Measurements from ENCODE around the gene CLCN7. TPM values are rescaled to one million over a fixed set of nuclear protein-coding genes. Genes with fewer than 3 reads are reported as not detected.

Gene CLCN7
- total and polyA plus RNA-seq, 2 experiments from 2014 or later = 17.4 to 53.8 TPM

DNA sequence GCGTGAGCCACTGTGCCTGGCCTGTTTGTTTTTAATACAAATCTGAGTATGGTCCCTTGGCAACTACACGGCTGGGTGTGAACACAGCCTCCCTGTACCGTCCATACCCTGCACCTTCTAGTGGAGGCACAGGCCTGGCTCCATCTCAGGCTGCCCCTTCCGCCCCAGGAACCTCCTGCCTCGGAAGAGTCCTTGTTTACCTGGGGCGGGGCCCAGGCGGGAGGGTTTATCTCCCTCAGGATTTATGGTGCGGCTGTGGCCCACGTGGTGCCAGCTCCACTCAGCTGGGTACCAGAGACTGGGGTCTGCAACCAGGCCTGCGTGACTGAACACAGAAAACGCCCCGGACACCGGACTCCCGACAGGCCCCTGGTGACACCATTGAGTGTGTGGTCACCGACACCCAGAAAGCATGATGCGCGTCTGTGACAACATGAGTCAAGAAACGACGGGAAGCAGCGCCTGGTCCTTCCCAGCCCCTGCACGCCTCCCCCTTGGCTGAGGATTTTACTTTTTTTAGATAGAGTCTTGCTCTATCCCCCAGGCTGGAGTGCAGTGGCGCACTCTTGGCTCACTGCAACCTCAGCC lies 79.3 kb downstream of the CLCN7 start:
- H3K4me1 Mint-ChIP-seq = no peaks in the 10 kb centered on the region; the same call in 2 of the 3 replicates
- peaks cover 6% of the 10 kb centered on the region for H3K27me3 Mint-ChIP-seq (ENCODE audit: insufficient read depth, low read depth, poor library complexity)
- no peaks in the 10 kb centered on the region for H3K36me3 ChIP-seq (ENCODE audit: insufficient read depth)
- H3K27me3 ChIP-seq (ENCODE audit: insufficient read depth) = no peaks in the 10 kb centered on the region
- no peaks in the 10 kb centered on the region for H3K9me2 ChIP-seq (ENCODE audit: insufficient read depth)
- no peak for DNase-seq (ENCODE audit: low spot score)
- no peak overlapping the region for H3K4me3 Mint-ChIP-seq
- H3K9me3 Mint-ChIP-seq = no peaks in the 10 kb centered on the region
- H4K20me1 ChIP-seq (replicated peaks; ENCODE audit: insufficient read depth) = no peaks in the 10 kb centered on the region; the same call in 1 of the 2 replicates
- ATAC-seq = no peak
- H3K27ac ChIP-seq (ENCODE audit: low read depth) = no peak overlapping the region
- H3F3A ChIP-seq (replicated peaks; ENCODE audit: low read depth) = no peaks in the 10 kb centered on the region
- no peak overlapping the region for H3K4me2 ChIP-seq
- no peak overlapping the region for H3K4me3 ChIP-seq
- no peaks in the 10 kb centered on the region for H3K4me1 ChIP-seq (ENCODE audit: insufficient read depth)
- peaks cover 4% of the 10 kb centered on the region; the same call in 2 of the 3 replicates for H3K36me3 Mint-ChIP-seq (ENCODE audit: low read depth)
- TF ChIP-seq, protein P1, sequence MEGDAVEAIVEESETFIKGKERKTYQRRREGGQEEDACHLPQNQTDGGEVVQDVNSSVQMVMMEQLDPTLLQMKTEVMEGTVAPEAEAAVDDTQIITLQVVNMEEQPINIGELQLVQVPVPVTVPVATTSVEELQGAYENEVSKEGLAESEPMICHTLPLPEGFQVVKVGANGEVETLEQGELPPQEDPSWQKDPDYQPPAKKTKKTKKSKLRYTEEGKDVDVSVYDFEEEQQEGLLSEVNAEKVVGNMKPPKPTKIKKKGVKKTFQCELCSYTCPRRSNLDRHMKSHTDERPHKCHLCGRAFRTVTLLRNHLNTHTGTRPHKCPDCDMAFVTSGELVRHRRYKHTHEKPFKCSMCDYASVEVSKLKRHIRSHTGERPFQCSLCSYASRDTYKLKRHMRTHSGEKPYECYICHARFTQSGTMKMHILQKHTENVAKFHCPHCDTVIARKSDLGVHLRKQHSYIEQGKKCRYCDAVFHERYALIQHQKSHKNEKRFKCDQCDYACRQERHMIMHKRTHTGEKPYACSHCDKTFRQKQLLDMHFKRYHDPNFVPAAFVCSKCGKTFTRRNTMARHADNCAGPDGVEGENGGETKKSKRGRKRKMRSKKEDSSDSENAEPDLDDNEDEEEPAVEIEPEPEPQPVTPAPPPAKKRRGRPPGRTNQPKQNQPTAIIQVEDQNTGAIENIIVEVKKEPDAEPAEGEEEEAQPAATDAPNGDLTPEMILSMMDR (conservative IDR thresholded peaks at IDR 0.05; ENCODE audit: low read depth in 2 of 2) = no peak
- TF ChIP-seq NANOG (IDR thresholded peaks at IDR 0.05; ENCODE audit: borderline replicate concordance) = no peak
- TF ChIP-seq ZNF331 (CRISPR knock-in tag; IDR thresholded peaks at IDR 0.05; ENCODE audit: low read depth) = no peak
- TF ChIP-seq, protein P2, sequence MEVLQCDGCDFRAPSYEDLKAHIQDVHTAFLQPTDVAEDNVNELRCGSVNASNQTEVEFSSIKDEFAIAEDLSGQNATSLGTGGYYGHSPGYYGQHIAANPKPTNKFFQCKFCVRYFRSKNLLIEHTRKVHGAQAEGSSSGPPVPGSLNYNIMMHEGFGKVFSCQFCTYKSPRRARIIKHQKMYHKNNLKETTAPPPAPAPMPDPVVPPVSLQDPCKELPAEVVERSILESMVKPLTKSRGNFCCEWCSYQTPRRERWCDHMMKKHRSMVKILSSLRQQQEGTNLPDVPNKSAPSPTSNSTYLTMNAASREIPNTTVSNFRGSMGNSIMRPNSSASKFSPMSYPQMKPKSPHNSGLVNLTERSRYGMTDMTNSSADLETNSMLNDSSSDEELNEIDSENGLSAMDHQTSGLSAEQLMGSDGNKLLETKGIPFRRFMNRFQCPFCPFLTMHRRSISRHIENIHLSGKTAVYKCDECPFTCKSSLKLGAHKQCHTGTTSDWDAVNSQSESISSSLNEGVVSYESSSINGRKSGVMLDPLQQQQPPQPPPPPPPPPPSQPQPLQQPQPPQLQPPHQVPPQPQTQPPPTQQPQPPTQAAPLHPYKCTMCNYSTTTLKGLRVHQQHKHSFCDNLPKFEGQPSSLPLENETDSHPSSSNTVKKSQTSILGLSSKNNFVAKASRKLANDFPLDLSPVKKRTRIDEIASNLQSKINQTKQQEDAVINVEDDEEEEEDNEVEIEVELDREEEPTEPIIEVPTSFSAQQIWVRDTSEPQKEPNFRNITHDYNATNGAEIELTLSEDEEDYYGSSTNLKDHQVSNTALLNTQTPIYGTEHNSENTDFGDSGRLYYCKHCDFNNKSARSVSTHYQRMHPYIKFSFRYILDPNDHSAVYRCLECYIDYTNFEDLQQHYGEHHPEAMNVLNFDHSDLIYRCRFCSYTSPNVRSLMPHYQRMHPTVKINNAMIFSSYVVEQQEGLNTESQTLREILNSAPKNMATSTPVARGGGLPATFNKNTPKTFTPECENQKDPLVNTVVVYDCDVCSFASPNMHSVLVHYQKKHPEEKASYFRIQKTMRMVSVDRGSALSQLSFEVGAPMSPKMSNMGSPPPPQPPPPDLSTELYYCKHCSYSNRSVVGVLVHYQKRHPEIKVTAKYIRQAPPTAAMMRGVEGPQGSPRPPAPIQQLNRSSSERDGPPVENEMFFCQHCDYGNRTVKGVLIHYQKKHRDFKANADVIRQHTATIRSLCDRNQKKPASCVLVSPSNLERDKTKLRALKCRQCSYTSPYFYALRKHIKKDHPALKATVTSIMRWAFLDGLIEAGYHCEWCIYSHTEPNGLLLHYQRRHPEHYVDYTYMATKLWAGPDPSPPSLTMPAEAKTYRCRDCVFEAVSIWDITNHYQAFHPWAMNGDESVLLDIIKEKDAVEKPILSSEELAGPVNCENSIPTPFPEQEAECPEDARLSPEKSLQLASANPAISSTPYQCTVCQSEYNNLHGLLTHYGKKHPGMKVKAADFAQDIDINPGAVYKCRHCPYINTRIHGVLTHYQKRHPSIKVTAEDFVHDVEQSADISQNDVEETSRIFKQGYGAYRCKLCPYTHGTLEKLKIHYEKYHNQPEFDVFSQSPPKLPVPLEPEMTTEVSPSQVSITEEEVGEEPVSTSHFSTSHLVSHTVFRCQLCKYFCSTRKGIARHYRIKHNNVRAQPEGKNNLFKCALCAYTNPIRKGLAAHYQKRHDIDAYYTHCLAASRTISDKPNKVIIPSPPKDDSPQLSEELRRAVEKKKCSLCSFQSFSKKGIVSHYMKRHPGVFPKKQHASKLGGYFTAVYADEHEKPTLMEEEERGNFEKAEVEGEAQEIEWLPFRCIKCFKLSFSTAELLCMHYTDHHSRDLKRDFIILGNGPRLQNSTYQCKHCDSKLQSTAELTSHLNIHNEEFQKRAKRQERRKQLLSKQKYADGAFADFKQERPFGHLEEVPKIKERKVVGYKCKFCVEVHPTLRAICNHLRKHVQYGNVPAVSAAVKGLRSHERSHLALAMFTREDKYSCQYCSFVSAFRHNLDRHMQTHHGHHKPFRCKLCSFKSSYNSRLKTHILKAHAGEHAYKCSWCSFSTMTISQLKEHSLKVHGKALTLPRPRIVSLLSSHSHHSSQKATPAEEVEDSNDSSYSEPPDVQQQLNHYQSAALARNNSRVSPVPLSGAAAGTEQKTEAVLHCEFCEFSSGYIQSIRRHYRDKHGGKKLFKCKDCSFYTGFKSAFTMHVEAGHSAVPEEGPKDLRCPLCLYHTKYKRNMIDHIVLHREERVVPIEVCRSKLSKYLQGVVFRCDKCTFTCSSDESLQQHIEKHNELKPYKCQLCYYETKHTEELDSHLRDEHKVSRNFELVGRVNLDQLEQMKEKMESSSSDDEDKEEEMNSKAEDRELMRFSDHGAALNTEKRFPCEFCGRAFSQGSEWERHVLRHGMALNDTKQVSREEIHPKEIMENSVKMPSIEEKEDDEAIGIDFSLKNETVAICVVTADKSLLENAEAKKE (CRISPR knock-in tag; IDR thresholded peaks at IDR 0.05) = no peak
- TF ChIP-seq EZH2 (IDR thresholded peaks at IDR 0.05; ENCODE audit: low read depth, unreplicated experiment) = no peak
- H2AFZ ChIP-seq = no peak overlapping the region
- no peaks in the 10 kb centered on the region for H3K79me2 ChIP-seq (replicated peaks; ENCODE audit: insufficient read depth)
- H3K27ac Mint-ChIP-seq = no peak overlapping the region

Other genes starting within 250 kb of the CLCN7 start
- not detected in 2 replicates for gene TPSG1, start 249.8 kb downstream of the CLCN7 start, total RNA-seq (2014; rRNA removed; shearing (Covaris generic))
- 0.56 and 0.81 TPM in 2 replicates for gene TPSG1, start 249.8 kb downstream of the CLCN7 start, polyA plus RNA-seq (2016; fragmentation: Nextera tagmentation; extraction: Ambion mirVana)
- not detected in 2 replicates for gene TPSB2, start 244.8 kb downstream of the CLCN7 start, total RNA-seq (2014; rRNA removed; shearing (Covaris generic))
- 0.23 TPM in 1 of 2 replicates, not detected in the other for gene TPSB2, start 244.8 kb downstream of the CLCN7 start, polyA plus RNA-seq (2016; fragmentation: Nextera tagmentation; extraction: Ambion mirVana)
- gene TPSAB1, start 234.3 kb downstream of the CLCN7 start, total RNA-seq (2014; rRNA removed; shearing (Covaris generic)) = not detected in 2 replicates
- gene TPSAB1, start 234.3 kb downstream of the CLCN7 start, polyA plus RNA-seq (2016; fragmentation: Nextera tagmentation; extraction: Ambion mirVana) = not detected in 2 replicates
- 0.17 TPM in 1 of 2 replicates, not detected in the other for gene TPSD1, start 219.0 kb downstream of the CLCN7 start, total RNA-seq (2014; rRNA removed; shearing (Covaris generic))
- gene TPSD1, start 219.0 kb downstream of the CLCN7 start, polyA plus RNA-seq (2016; fragmentation: Nextera tagmentation; extraction: Ambion mirVana) = not detected in 2 replicates
- 116 and 117 TPM in 2 replicates for gene UBE2I, start 165.4 kb downstream of the CLCN7 start, total RNA-seq (2014; rRNA removed; shearing (Covaris generic))
- gene UBE2I, start 165.4 kb downstream of the CLCN7 start, polyA plus RNA-seq (2016; fragmentation: Nextera tagmentation; extraction: Ambion mirVana) = 216 and 220 TPM in 2 replicates
- gene BAIAP3, start 141.4 kb downstream of the CLCN7 start, total RNA-seq (2014; rRNA removed; shearing (Covaris generic)) = 13.0 and 23.0 TPM in 2 replicates
- gene BAIAP3, start 141.4 kb downstream of the CLCN7 start, polyA plus RNA-seq (2016; fragmentation: Nextera tagmentation; extraction: Ambion mirVana) = 4.2 and 5.2 TPM in 2 replicates
- gene TSR3, start 123.2 kb downstream of the CLCN7 start, total RNA-seq (2014; rRNA removed; shearing (Covaris generic)) = 97.3 and 98.8 TPM in 2 replicates
- gene TSR3, start 123.2 kb downstream of the CLCN7 start, polyA plus RNA-seq (2016; fragmentation: Nextera tagmentation; extraction: Ambion mirVana) = 54.1 and 58.5 TPM in 2 replicates
- gene GNPTG, start 123.1 kb downstream of the CLCN7 start, total RNA-seq (2014; rRNA removed; shearing (Covaris generic)) = 9.2 and 23.3 TPM in 2 replicates
- 39.1 and 41.0 TPM in 2 replicates for gene GNPTG, start 123.1 kb downstream of the CLCN7 start, polyA plus RNA-seq (2016; fragmentation: Nextera tagmentation; extraction: Ambion mirVana)
- 24.8 and 28.7 TPM in 2 replicates for gene UNKL, start 60.3 kb downstream of the CLCN7 start, total RNA-seq (2014; rRNA removed; shearing (Covaris generic))
- gene UNKL, start 60.3 kb downstream of the CLCN7 start, polyA plus RNA-seq (2016; fragmentation: Nextera tagmentation; extraction: Ambion mirVana) = 10.8 and 16.7 TPM in 2 replicates
- gene UQCC4, start 54.3 kb downstream of the CLCN7 start, total RNA-seq (2014; rRNA removed; shearing (Covaris generic)) = 14.2 and 23.9 TPM in 2 replicates
- 25.8 and 27.1 TPM in 2 replicates for gene UQCC4, start 54.3 kb downstream of the CLCN7 start, polyA plus RNA-seq (2016; fragmentation: Nextera tagmentation; extraction: Ambion mirVana)
- gene PERCC1, start 44.0 kb downstream of the CLCN7 start, total RNA-seq (2014; rRNA removed; shearing (Covaris generic)) = not detected in 2 replicates
- gene PERCC1, start 44.0 kb downstream of the CLCN7 start, polyA plus RNA-seq (2016; fragmentation: Nextera tagmentation; extraction: Ambion mirVana) = not detected in 2 replicates
- gene CCDC154, start 30.5 kb downstream of the CLCN7 start, total RNA-seq (2014; rRNA removed; shearing (Covaris generic)) = not detected in 2 replicates
- 0.31 and 0.49 TPM in 2 replicates for gene CCDC154, start 30.5 kb downstream of the CLCN7 start, polyA plus RNA-seq (2016; fragmentation: Nextera tagmentation; extraction: Ambion mirVana)
- gene PTX4, start 13.9 kb upstream of the CLCN7 start, total RNA-seq (2014; rRNA removed; shearing (Covaris generic)) = not detected in 2 replicates
- gene PTX4, start 13.9 kb upstream of the CLCN7 start, polyA plus RNA-seq (2016; fragmentation: Nextera tagmentation; extraction: Ambion mirVana) = not detected in 2 replicates
- gene TELO2, start 18.3 kb upstream of the CLCN7 start, total RNA-seq (2014; rRNA removed; shearing (Covaris generic)) = 71.7 and 76.0 TPM in 2 replicates
- 45.4 and 49.8 TPM in 2 replicates for gene TELO2, start 18.3 kb upstream of the CLCN7 start, polyA plus RNA-seq (2016; fragmentation: Nextera tagmentation; extraction: Ambion mirVana)
- 0.14 TPM in 1 of 2 replicates, not detected in the other for gene TMEM204, start 58.6 kb upstream of the CLCN7 start, total RNA-seq (2014; rRNA removed; shearing (Covaris generic))
- gene TMEM204, start 58.6 kb upstream of the CLCN7 start, polyA plus RNA-seq (2016; fragmentation: Nextera tagmentation; extraction: Ambion mirVana) = 0.21 and 0.23 TPM in 2 replicates
- gene IFT140, start 137.0 kb upstream of the CLCN7 start, total RNA-seq (2014; rRNA removed; shearing (Covaris generic)) = 15.0 and 28.7 TPM in 2 replicates
- 3.8 and 4.8 TPM in 2 replicates for gene IFT140, start 137.0 kb upstream of the CLCN7 start, polyA plus RNA-seq (2016; fragmentation: Nextera tagmentation; extraction: Ambion mirVana)
- gene CRAMP1, start 137.3 kb upstream of the CLCN7 start, total RNA-seq (2014; rRNA removed; shearing (Covaris generic)) = 16.7 and 17.9 TPM in 2 replicates
- 3.4 TPM in 2 replicates for gene CRAMP1, start 137.3 kb upstream of the CLCN7 start, polyA plus RNA-seq (2016; fragmentation: Nextera tagmentation; extraction: Ambion mirVana)
- 139 and 140 TPM in 2 replicates for gene JPT2, start 203.3 kb upstream of the CLCN7 start, total RNA-seq (2014; rRNA removed; shearing (Covaris generic))
- 43.8 and 47.1 TPM in 2 replicates for gene JPT2, start 203.3 kb upstream of the CLCN7 start, polyA plus RNA-seq (2016; fragmentation: Nextera tagmentation; extraction: Ambion mirVana)
- 52.2 and 58.4 TPM in 2 replicates for gene MAPK8IP3, start 231.2 kb upstream of the CLCN7 start, total RNA-seq (2014; rRNA removed; shearing (Covaris generic))
- 10.7 and 11.3 TPM in 2 replicates for gene MAPK8IP3, start 231.2 kb upstream of the CLCN7 start, polyA plus RNA-seq (2016; fragmentation: Nextera tagmentation; extraction: Ambion mirVana)

All from GM23338 (cell line).